ENCODE results near the gene TRIM66. TPM values are rescaled to one million over a fixed set of nuclear protein-coding genes. Genes with fewer than 3 reads are reported as not detected.

The TRIM66 gene
- total RNA-seq, 2 donors from 2014 or later, result 2.8 to 10.5 TPM

DNA sequence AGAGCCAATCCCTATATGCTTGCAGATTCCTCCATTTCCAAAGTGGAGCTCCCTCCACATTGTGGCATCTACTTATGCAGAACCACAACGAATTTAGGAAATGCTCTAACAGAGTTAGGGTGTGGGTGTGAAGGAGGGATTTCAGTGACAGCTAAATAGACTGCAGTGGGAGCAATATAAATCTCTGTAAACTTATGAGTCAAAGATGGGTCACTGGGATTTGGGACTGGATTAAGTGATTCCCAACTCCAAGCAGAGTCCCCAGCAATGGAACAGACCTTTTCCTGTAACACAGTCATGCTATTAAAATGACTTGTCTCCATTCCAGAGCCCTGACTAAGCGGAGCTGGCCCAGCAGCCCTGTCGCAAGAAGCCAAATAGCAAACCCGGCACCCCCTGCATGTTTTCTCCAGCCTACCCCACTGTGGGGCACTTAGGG, 36.8 kb upstream of the TRIM66 start:
- intact Hi-C loops (cut with DNase I), result loop anchor here (5.0 kb wide), 1 partner anchor 38 kb away; no protein-coding TSS in a partner anchor
- Histone ChIP-seq H3K27me3 (replicated peaks; ENCODE audit: insufficient read depth) (no peaks in the 10 kb centered on the region), H3K36me3 (no peaks in the 10 kb centered on the region), H3K9me3 (no peaks in the 10 kb centered on the region), H3K27ac (peak overlapping the region; percentile 77 to 80), H3K4me3 (no peak overlapping the region), H3K4me1 (replicated peaks) (peaks cover 47% of the 10 kb centered on the region)
- peak; percentile 68 for DNase-seq (ENCODE audit: low spot score)
- TF ChIP-seq POLR2AphosphoS5 (IDR thresholded peaks at IDR 0.05) (peak; percentile 75), POLR2A (IDR thresholded peaks at IDR 0.05) (no peak)
- WGBS, result 12% methylated on average over 4 of the region's 4 CpGs

DNA sequence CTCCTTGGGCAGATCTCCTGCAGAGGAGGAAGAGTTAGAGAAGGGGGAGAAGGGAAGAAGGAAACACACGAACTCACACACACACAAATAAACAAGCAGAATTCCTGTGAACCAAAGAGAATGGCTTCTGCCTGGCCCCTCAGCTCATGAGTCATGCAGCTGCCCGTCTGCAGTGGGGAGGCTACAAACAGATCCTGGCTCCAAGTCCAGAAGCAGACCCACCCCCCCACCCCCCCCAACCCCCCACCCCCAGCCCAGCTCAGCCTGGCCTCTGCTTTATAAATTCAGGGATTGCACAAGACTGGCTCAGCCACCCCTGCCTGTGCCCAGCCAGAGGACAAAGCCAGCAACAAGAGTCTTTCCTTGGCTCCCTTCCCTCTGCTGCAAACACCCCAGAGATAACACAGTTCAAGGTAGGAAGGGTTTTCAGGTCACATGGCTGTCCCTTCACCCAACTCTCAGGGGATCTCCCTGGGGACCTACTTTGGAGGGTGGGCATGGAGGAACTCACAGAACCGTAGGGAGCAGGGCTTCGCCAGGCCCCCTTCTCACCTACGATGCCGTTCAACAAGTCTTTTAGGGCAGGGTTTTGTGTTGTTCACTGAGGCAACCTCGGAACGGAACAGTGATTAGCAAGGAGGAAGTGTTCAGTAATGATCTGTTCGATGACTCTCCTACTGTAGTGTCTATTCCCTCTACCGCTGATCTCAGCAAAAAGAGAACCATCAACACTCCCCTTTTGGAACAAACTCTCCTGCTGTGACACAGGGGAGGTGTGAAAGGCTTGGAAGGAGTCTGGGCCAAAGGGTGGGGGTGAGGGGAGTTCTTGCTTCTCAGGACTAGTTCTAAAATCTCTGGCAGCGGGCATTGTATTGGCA, 35.6 kb upstream of the TRIM66 start:
- Histone ChIP-seq H3K4me1 (replicated peaks) (peaks cover 46% of the 10 kb centered on the region), H3K27ac (peak overlapping the region; percentile 80 to 81), H3K9me3 (no peaks in the 10 kb centered on the region), H3K36me3 (no peaks in the 10 kb centered on the region), H3K27me3 (replicated peaks; ENCODE audit: insufficient read depth) (no peaks in the 10 kb centered on the region), H3K4me3 (no peak overlapping the region)
- peak; percentile 78 for DNase-seq (ENCODE audit: low spot score)
- intact Hi-C loops (cut with DNase I), result loop anchor here (5.0 kb wide), 1 partner anchor 39 kb away; no protein-coding TSS in a partner anchor
- TF ChIP-seq, protein P1, sequence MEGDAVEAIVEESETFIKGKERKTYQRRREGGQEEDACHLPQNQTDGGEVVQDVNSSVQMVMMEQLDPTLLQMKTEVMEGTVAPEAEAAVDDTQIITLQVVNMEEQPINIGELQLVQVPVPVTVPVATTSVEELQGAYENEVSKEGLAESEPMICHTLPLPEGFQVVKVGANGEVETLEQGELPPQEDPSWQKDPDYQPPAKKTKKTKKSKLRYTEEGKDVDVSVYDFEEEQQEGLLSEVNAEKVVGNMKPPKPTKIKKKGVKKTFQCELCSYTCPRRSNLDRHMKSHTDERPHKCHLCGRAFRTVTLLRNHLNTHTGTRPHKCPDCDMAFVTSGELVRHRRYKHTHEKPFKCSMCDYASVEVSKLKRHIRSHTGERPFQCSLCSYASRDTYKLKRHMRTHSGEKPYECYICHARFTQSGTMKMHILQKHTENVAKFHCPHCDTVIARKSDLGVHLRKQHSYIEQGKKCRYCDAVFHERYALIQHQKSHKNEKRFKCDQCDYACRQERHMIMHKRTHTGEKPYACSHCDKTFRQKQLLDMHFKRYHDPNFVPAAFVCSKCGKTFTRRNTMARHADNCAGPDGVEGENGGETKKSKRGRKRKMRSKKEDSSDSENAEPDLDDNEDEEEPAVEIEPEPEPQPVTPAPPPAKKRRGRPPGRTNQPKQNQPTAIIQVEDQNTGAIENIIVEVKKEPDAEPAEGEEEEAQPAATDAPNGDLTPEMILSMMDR (IDR thresholded peaks at IDR 0.05), result no peak
- no peak for TF ChIP-seq POLR2A (IDR thresholded peaks at IDR 0.05)
- TF ChIP-seq POLR2AphosphoS5 (IDR thresholded peaks at IDR 0.05), result peak; percentile 54
- 18% methylated on average over 11 of the region's 11 CpGs for WGBS

DNA sequence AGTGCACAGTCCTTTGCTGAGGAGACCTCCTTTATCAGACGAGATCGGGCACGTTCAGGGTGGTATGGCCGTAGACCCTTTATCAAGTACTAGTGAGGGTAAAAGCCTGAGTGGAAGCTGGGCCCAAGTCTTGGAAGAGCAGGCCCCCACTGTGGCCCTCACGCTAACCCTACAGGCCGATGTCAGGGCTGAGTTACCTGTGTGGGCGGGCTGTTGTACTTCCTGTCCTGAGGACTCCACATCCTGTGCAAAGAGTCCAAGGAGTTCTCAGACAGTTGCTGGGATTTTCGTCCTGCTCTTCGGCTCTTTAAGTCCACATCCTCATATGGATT, 35.0 kb upstream of the TRIM66 start:
- Histone ChIP-seq H3K27me3 (replicated peaks; ENCODE audit: insufficient read depth) (no peaks in the 10 kb centered on the region), H3K36me3 (no peaks in the 10 kb centered on the region), H3K4me3 (no peak overlapping the region), H3K27ac (peak overlapping the region; percentile 80 to 81), H3K9me3 (no peaks in the 10 kb centered on the region), H3K4me1 (replicated peaks) (peaks cover 44% of the 10 kb centered on the region)
- DNase-seq (ENCODE audit: low spot score), result no peak
- TF ChIP-seq POLR2AphosphoS5 (IDR thresholded peaks at IDR 0.05) (no peak), POLR2A (IDR thresholded peaks at IDR 0.05) (no peak)
- TF ChIP-seq, protein P1 (IDR thresholded peaks at IDR 0.05), result no peak
- intact Hi-C loops (cut with DNase I), result loop anchor here (5.0 kb wide), 1 partner anchor 40 kb away; no protein-coding TSS in a partner anchor
- 43% methylated on average over 9 of the region's 9 CpGs for WGBS

DNA sequence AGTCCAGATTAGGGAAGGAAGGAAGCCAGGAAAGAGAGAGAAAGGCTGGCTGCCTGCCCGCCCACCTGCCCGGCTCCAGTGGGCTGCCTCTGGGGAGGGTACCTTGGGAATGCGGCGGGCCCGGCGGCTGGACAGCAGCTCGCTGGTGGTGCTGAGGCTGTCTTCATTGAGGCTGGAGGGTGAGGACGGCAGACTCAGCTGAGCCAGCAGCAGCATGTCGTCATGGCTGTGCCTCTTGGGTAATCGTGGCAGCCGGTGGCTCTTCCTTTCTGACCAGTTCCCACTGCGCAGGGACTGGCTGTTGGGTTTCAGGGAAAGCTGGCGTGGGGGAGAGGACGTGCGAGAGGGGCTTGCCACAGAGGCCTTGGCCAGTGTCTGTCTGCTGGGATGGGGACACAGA, 33.0 kb upstream of the TRIM66 start:
- no peaks in the 10 kb centered on the region for H3K27me3 ChIP-seq (replicated peaks; ENCODE audit: insufficient read depth)
- WGBS, result 73% methylated on average over 15 of the region's 15 CpGs
- H3K36me3 ChIP-seq, result no peaks in the 10 kb centered on the region
- no peak for TF ChIP-seq POLR2AphosphoS5 (IDR thresholded peaks at IDR 0.05)
- TF ChIP-seq POLR2A (IDR thresholded peaks at IDR 0.05), result no peak
- TF ChIP-seq, protein P1 (IDR thresholded peaks at IDR 0.05), result no peak
- intact Hi-C loops (cut with DNase I), result loop anchor here (5.0 kb wide), 1 partner anchor 42 kb away; no protein-coding TSS in a partner anchor
- H3K27ac ChIP-seq, result peak overlapping the region; percentile 28 to 80
- no peaks in the 10 kb centered on the region for H3K9me3 ChIP-seq
- H3K4me1 ChIP-seq (replicated peaks), result peaks cover 26% of the 10 kb centered on the region
- no peak for DNase-seq (ENCODE audit: low spot score)
- no peak overlapping the region for H3K4me3 ChIP-seq

DNA sequence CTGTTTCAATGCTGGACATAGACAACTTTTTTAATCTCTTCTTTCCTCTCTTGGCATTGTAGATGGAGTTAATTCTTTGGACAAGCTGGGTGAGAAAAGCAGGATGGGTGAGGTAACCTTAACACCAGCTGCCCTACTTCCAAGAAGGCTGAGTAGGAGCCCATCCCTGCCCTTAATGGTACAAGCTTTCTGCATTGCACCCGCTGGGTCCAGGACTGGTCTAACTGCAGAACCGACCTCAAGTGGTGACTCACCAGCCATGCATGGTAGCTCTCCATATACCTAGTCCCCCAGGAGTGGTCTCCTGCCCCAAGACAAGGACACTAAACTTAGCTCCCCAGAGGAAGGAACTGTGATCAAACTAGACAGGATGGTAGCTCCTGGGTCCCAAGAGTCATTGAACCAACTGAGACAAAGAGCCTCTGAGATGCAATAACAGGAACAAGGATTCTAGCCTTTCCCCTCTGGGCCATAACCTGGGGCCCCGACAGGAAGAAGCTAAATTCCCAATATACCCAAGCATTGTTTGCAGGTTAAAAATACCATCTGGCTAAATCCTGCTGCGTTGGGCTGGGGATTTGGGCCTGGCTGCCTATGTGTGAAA, 32.3 kb upstream of the TRIM66 start:
- H3K36me3 ChIP-seq, result no peaks in the 10 kb centered on the region
- TF ChIP-seq POLR2AphosphoS5 (IDR thresholded peaks at IDR 0.05) (no peak), POLR2A (IDR thresholded peaks at IDR 0.05) (no peak)
- TF ChIP-seq, protein P1 (IDR thresholded peaks at IDR 0.05), result no peak
- H3K4me3 ChIP-seq, result no peak overlapping the region
- no peak for DNase-seq (ENCODE audit: low spot score)
- H3K27me3 ChIP-seq (replicated peaks; ENCODE audit: insufficient read depth), result no peaks in the 10 kb centered on the region
- no peaks in the 10 kb centered on the region for H3K9me3 ChIP-seq
- H3K27ac ChIP-seq, result peak overlapping the region in 1 of 2 donors; percentile 33
- 76% methylated on average over 4 of the region's 4 CpGs for WGBS
- intact Hi-C loops (cut with DNase I), result loop anchor here (5.0 kb wide), 1 partner anchor 43 kb away; no protein-coding TSS in a partner anchor
- H3K4me1 ChIP-seq (replicated peaks), result peaks cover 18% of the 10 kb centered on the region
